GM19372 (cell line): ENCODE results near the gene RXFP4.
A peak's percentile ranks its signal among the peaks of the same experiment; 100 is the strongest.
"Not testable (repeated sequence)": the region's sequence is repeated elsewhere in the genome, so short reads cannot be mapped to it uniquely, and the experiment has no call there.

Experiments
- ATAC-seq: cut with Tn5 transposase; IDR thresholded peaks from one replicate; pipeline ENCODE4 v1.9.1; 2021; ENCODE audit warnings: mild to moderate bottlenecking, low read depth, moderate library complexity; ENCODE audit not compliant: unreplicated experiment

RXFP4 gene, protein sequence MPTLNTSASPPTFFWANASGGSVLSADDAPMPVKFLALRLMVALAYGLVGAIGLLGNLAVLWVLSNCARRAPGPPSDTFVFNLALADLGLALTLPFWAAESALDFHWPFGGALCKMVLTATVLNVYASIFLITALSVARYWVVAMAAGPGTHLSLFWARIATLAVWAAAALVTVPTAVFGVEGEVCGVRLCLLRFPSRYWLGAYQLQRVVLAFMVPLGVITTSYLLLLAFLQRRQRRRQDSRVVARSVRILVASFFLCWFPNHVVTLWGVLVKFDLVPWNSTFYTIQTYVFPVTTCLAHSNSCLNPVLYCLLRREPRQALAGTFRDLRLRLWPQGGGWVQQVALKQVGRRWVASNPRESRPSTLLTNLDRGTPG

DNA sequence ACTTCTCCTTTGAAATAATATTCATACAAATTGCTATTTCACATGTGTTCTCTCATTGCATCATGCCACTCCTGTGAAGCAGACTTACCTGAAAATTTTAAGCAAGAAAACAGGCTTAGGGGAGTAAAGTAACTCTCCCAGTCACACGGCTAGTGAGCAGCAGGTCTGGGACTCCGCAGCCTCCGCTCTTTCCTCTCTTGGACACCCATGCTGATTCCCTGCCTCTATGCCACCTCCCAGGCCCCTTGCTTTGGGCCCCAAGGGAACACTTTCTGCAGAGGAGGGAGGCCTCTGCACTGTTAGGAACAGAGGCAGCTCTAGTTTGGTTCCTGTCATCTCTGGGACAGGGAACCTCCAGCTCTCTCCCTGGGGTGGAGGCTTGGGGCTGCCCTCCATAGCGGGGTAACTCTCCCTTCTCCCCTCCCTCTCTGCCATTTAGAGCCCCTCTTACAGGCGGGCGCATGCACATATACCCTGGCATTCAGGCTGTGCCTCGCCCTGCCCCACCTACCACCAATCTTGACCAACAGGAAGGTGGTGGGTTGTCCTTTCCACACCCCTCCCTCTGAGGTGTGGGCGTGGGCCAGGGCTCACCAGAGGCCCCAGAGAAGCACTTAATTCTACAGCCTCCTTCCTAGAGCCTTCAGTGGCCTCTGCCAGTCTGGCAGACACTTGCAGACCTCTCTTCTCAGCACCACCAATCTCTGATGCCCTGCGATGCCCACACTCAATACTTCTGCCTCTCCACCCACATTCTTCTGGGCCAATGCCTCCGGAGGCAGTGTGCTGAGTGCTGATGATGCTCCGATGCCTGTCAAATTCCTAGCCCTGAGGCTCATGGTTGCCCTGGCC lies at the start of gene RXFP4:
TSS of gene RXFP4 (plus strand) at position 646 of the 852 bp plus-strand sequence. CDS start at position 718, 72 bp downstream.
- ATAC-seq: no peak

DNA sequence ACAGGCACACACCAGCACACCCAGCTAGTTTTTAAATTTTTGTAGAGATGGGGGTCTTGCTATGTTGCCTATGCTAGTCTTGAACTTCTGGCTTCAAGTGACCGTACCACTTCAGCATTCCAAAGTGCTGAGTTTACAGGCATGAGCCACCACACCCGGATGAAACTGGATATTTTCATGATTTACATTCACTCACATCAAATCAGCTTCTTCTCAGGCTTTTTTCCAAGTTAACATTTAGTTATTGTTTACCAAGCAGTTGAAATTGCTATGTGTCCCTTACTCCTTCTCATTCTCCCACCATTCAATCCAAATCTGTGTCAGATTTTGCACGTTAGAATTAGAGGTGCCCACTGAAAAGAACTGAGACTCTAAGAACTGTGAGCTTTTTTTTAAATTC lies 48.6 kb upstream of the RXFP4 start:
- no peak for ATAC-seq

DNA sequence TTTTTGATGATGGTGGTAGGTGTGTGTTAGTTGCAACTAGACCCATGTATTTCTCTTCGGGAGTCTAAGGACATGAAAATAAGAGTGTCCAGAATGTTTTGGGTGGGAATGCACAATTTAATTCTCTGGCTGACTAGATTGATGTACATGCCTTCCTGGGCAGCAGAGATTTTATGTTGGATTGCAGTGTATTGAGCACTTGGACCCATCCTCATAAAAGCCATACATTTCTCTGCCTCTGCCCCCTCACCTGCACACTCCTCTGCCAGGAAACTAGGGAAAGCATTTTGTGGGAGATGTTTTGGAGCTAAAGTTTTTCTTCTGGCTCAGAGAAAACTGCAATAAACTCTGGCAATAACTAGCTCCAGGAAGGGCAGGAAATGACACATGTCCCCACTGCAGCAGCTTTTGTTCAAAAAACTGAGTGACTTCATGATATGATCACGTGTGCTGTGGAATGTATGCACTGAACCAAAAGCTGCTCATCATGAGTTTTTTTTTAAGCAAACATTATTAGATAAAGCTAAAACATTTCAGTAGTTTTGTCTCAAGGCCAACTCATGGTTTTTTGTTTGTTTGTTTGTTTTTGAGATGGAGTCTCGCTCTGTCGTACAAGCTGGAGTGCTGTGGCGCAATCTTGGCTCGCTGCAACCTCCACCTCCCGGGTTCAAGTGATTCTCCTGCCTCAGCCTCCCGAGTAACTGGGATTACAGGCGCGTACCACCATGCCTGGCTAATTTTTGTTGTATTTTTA lies 47.9 kb upstream of the RXFP4 start:
- ATAC-seq: no peak

DNA sequence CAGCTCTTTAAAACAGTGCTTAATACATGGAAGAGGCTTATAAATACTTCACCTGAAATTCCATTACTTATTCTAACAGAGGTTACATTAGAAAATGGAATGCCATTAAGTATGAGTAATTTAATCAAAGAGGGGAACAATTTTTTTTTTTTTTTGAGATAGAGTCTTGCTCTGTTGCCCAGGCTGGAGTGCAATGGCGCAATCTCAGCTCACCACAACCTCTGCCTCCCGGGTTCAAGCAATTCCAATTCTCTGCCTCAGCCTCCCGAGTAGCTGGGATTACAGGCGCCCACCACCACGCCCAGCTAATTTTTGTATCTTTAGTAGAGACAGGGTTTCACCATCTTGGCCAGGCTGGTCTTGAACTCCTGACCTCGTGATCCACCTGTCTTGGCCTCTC lies 45.8 kb upstream of the RXFP4 start:
- not testable (repeated sequence) for ATAC-seq

DNA sequence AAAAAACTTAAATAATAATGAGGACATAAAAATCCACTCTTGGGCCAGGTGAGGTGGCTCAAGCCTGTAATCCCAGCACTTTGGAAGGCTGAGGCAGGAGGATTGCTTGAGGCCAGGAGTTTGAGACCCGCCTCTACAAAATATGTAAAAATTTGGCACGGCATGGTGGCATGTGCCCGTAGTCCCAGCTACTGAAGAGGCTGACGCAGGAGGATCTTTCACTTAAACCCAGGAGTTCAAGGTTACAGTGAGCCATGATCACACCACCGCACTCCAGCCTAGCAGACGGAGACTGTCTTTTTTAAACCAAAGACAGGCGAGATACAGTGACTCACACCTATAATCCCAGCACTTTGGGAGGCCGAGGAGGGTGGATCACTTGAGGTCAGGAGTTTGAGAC lies 45.0 kb upstream of the RXFP4 start:
- not testable (repeated sequence) for ATAC-seq

DNA sequence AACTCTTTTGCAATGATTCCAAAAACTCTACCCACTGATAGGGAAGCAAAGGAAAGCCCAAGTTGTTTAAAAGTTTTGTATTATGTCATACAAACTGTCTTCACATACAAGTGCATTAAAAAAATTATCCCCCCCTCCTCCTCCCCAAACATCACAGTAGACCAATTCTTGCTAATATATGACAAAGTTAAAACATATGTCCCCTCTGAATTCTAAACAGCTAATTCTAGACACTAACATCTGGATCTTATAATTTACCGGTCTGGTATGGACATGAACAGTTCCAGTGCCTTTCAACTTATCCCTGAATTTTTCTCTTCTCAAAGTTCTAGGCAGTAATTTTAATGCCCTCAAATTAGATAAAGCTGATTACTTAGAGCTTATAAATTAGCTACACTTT lies 43.7 kb upstream of the RXFP4 start:
- ATAC-seq: no peak

DNA sequence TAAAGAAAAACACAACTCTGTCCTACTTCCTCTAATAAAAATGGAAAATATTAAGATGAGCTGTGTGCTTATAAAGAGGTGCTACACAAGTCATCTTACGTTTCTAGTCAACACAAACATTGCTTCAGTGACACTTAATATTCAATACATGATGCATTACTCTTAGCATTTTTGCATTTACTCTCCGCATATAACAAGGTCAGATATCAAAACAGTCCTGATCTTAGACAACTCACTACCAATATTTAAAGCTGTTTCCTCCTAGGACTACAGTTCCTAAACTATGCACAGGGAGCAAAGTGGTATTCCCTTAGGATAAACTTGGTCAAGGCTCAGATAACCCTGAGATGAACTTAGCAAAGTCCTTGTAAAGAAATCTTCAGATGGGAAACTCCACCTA lies 42.5 kb upstream of the RXFP4 start:
- no peak for ATAC-seq

DNA sequence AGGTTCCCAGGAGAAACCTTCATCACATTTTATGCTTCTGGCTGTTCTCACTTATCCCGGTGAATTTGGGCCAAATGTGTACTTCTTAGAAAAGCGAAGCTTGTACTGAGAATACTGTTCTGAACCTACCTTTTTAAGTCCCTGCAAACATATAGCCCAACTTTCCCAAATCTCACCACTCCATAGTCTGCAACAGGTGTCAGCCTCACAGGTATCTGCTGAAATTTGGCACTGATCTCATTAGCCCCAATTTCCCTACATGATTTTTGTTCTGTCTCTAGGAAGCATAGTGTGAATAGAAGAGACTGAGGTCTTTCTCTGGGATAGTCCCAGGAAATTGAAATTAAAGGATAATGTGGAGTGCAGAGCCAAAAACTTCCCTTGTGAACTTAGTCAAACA lies 41.8 kb upstream of the RXFP4 start:
- ATAC-seq: no peak

DNA sequence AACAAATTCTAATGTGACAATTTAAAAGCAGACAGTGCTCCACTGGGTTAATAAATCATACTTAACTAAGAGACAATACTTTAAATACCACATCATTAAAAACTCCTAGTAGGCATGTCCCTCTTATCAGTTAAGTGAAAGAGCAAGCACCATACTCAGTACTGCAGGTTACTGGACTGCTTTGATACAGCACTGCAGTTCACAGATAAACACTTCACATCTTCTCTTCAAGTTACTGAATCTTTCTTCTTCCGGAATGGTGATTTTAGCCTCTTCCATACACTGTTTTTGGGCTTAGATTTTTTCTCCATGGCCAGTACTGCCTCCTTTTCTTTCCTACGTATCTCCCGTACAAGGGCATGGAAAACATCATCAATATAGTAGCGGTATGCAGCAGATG lies 41.3 kb upstream of the RXFP4 start:
- no peak for ATAC-seq

DNA sequence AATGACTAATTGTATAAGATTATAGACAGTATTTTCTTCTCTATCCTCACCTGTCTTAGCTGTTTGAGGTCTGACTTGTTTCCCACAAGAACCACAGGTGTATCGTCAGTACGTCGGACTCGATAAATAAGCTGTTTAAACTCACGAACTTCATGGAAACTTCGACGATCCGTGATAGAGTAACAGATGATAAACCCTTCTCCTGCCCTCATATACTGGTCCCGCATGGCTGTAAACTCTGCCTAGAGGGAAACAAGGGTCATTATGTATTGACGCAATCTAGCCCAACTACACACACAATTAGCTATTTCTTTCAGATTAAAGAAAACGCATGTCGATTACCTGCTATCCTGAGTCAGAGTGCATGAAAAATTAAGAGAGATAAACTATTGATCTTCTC lies 37.2 kb upstream of the RXFP4 start:
- no peak for ATAC-seq

DNA sequence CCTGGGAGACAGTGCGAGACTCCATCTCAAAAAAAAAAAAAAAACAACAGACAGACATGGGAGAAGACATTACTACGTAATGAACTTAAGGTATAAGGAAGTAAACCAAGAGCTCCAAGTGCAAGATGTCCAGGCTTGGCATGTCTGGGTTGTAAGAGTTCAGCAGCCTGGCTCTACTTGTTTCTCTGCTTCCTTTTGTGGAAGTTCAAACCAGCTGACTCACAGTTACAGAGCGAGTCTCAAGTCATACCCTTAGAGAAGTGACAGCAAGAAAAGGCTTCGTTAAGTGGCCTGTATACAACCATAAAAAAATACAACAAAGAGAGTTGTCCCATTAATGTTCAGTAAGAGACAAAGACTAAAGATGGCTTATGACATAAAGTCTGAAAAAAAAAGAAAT lies 31.5 kb upstream of the RXFP4 start:
- no peak for ATAC-seq

DNA sequence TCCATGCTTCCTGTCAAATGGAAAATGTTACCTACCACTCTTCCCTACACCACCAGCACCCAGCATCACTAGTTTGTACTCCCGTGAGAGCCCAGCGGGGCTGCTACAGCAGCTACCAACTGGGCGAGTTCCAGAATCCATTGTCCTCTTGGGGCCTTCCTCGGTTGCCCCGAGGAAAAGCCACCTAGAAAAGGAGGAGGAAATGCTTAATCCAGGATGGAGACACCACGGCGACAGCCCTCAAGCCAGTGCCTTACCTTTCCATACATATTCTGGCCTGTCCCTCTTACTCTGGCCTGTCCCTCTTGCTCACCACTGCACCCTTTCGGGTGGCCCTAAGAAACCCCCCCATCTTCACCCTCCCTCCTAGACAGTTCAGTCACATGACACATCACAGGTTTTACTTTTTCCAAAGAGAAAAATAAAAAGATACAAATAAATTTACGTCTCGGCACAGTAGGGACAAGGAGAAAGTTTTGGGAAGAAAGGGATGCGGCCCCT lies 30.8 kb upstream of the RXFP4 start:
- ATAC-seq: peak; percentile 30

DNA sequence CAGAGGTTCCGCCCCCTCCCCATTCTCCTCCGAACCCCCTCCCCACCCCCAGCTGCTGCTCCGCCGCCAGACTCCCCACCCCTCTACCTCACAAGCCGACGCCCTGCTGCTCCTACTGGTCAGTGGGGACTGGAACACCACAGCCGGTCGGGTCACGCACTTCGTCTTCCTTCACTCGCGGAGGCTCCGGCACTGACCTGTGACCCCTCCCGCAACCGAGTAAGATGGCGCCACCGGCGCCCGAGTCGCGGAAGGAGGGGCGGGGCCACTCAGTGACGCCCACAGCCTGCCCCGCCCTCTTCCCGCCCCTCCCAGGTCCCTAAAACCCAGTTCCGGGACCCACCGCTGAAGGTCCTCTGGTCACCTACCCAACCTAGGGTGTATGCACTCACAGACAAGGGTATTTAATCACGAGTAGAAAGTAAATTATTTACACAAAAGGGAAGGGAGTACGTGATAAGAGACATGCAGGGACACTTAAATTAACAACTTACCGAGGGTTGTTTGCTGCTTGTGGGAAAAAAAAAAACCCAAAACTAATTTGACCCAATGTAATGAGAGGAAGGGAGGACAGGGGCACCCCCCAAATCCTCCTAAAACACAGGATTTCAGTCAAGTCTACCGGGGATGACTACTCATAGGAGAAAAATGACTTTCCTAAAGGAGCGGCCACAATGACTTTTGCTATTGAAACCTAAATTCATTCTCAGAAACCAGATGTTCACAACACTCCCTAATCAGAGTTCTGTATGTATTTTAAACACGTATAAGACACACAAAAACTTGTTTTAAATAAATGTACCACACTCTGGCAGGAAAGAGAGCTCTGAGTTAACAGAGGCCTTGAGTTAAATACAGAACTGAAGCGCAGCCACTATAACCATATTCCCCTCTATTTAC lies 30.0 kb upstream of the RXFP4 start, which contains the start of gene RIT1:
TSS of gene RIT1 (minus strand) at position 194 of the 900 bp plus-strand sequence. CDS start 588 bp downstream, outside the sequence.
- peak; percentile 75 for ATAC-seq

DNA sequence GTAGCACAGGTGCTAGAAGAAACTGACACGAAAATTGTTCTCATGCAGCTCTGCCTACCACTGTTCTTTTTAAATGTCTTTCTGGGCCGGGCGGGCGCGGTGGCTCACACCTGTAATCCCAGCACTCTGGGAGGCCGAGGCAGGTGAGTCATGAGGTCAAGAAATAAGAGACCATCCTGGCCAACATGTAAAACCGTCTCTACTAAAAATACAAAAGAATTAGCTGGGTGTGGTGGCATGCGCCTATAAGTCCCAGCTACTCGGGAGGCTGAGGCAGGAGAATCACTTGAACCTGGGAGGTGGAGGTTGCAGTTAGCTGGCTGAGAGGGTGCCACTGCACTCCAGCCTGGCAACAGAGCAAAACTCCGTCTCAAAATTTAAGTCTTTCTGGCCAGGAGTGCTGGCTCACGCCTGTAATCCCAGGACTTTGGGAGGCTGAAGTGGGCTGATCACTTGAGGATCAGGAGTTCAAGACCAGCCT lies 29.3 kb upstream of the RXFP4 start:
- ATAC-seq: no peak

DNA sequence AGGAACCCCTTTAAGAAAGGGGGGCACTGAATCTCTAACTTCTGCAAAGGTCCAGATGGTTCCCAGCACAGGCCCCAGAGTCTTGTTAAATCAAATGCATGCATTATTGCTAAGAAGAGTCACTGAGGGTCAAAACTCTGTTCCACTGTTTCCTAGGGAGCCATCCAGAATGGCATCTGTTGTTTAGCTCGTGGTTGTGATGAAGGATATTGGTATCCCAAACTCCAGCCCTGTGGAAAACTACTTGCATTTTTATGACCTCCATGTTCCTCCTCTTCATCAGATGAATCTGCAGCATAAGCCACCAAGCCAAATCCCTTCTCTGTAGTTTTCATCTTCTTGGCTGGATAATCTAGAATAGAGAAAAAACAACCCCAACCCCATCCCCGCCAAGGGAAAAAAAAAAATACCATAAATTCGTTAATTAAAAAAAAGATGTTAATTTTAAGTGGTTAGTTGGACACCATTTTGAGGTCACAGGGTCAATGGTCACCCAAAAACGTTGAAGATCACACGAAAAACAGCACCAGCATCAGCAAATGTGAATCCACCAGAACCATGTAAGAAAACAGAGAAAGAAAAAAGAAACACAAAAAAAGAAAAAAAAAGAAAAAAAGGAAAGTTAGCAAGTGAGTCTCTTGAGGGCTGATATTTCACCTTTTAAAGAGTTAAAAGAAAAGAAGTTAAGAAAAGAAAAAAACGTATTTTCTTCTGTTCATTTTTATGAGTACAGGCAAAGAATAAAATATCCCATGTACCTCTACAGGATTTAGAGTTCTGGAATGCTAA lies 27.3 kb upstream of the RXFP4 start:
- no peak for ATAC-seq

DNA sequence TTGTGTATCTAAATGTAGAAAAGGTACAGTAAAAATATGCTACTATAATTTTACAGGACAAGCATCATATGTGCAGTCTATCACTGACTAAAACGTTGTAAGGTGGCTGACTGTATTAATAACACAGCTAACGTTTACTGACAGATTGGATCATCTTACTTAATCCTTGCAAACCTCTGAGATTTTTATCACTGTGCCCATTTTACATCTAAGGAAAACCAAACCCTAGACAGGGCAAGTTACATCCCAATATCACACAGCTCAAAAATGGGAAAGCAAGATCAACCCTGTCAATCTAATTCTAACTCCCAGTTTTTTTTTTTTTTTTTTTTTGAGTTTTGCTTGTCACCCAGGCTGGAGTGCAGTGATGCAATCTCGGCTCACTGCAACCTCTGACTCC lies 22.8 kb upstream of the RXFP4 start:
- no peak for ATAC-seq

DNA sequence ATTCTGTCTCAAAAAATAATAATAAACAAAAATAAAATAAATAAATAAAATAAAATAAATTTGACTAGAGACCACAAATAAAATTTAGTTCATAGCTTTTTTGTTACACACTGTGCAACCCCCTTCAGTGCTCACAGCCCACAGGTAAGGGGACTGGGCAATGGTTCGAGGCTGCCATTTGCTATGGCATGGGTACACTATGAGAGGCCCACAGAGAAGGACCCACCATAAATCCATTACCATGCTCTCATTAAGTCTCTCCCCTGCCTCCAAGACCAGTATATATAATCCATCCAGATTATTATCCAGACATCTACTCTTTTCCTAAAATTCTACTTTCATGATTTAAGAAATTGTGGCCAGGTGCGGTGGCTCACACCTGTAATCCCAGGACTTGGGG lies 21.6 kb upstream of the RXFP4 start:
- no peak for ATAC-seq

DNA sequence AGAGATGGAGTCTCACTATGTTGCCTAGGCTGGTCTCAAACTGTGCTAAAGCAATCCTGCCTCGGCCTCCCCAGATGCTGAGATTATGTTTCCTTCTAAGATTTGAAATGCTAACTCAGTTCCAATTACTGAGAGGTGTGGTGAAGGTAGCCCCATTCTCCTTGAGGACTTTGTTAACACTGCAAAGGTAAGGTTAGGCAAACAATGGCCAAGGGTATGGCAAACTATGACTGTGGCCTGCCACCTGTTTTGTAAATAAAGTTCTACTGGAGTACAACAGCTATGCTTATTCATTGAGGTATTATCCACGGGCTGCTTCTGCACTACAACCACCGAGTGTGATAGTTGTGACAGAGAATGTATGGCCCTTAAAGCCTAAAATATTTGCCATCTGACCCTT lies 20.7 kb upstream of the RXFP4 start:
- no peak for ATAC-seq

DNA sequence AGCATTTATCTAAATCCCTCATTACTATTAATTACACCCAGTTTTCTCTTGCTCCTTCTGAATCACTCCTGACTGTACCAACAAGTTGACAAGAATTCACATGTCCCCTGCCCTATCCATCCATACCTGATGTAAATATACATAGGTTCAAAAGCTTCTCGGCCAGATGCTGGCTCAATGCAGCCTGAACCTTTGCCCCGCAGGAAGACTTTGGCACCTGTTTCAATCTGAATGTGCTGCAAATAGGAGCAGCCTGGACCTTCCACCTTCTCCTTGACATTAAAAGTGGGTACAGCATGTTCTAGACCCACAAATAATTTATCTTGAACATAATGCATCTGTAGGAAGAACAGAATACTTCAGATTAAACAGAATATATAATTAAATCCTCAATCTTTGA lies 15.9 kb upstream of the RXFP4 start:
- ATAC-seq: no peak
